Muscle layer of duodenum (tissue), 2 donors: ENCODE results near the gene CADM2.

ENCODE experiments used
- H3K27ac ChIP-seq: one replicate; pipeline ENCODE4 v1.7.0; 2013; ENCODE audit warnings: mild to moderate bottlenecking, low read length
- H3K27me3 ChIP-seq: one replicate; pipeline ENCODE4 v1.7.0; 2013; ENCODE audit warnings: low read depth, mild to moderate bottlenecking, control low read depth, low read length
- H3K36me3 ChIP-seq, 2 donors: one replicate each; pipeline ENCODE4 v1.7.0; 2013; ENCODE audit warnings: low read length in 2 of 2, control low read depth in 1 of 2, mild to moderate bottlenecking in 1 of 2; ENCODE audit not compliant: insufficient read depth in 2 of 2, control insufficient read depth in 1 of 2
- H3K4me1 ChIP-seq, 2 donors: one replicate each; pipeline ENCODE4 v1.7.0; 2013; ENCODE audit warnings: low read length in 2 of 2, mild to moderate bottlenecking in 2 of 2, control low read depth in 1 of 2, moderate library complexity in 1 of 2; ENCODE audit not compliant: insufficient read depth in 2 of 2, control insufficient read depth in 1 of 2
- H3K4me3 ChIP-seq, 2 donors: one replicate each; pipeline ENCODE4 v1.7.0; 2013; ENCODE audit warnings: low read length in 2 of 2, low read depth in 1 of 2, mild to moderate bottlenecking in 1 of 2
- H3K9me3 ChIP-seq, 2 donors: one replicate each; pipeline ENCODE4 v1.7.0; 2013; ENCODE audit warnings: low read length in 2 of 2, control low read depth in 1 of 2, mild to moderate bottlenecking in 1 of 2; ENCODE audit not compliant: control insufficient read depth in 1 of 2
- donor health status: healthy.

The CADM2 gene

DNA sequence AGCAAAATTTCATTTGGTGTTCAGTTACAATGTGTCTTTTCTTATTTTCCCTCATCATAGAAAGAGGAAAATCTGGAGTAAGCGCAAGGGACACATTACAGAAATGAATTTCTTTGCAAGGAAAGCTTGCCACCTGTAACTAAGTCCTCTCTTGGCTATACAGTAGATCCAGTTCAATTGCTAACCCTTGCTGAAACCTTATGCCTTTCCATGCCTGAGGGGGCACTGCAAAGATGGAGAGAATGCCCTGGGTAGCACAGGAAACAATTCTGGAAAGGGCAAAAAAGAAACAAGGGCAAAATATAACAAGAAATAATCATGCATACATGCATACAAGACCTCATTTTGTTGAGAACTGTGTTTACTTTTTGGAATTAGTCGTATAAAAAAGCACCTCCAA is 4.3 kb downstream of the CADM2 start:
- peaks cover 7% of the 10 kb centered on the region for H3K27me3 ChIP-seq
- H3K27ac ChIP-seq: no peak overlapping the region
- peaks cover 0 to 15% of the 10 kb centered on the region in 2 donors for H3K4me1 ChIP-seq
- no peak overlapping the region for H3K4me3 ChIP-seq
- no peaks in the 10 kb centered on the region for H3K36me3 ChIP-seq
- H3K9me3 ChIP-seq: no peaks in the 10 kb centered on the region

DNA sequence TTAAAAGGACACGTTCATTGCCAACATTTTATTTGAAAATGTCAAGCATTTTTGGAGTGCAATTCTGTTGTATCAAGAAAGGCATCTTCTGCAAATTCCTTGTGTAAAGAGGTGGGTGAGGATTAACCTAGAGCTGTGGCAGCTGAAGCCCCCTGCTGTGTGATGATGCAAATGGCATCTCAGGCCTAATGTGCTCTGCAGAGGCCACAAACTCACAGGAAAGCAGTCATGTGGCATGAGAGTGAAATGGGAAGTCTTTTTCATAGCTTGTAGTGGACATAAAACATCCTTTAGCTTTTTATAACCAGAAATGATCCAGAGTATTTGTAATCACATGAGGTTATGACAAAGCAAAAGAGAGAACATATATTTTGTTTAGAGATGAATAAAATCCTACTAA is 6.4 kb downstream of the CADM2 start:
- H3K9me3 ChIP-seq: no peaks in the 10 kb centered on the region
- H3K4me1 ChIP-seq: no peaks in the 10 kb centered on the region
- no peaks in the 10 kb centered on the region for H3K27me3 ChIP-seq
- no peaks in the 10 kb centered on the region for H3K36me3 ChIP-seq
- H3K27ac ChIP-seq: no peak overlapping the region
- no peak overlapping the region for H3K4me3 ChIP-seq

DNA sequence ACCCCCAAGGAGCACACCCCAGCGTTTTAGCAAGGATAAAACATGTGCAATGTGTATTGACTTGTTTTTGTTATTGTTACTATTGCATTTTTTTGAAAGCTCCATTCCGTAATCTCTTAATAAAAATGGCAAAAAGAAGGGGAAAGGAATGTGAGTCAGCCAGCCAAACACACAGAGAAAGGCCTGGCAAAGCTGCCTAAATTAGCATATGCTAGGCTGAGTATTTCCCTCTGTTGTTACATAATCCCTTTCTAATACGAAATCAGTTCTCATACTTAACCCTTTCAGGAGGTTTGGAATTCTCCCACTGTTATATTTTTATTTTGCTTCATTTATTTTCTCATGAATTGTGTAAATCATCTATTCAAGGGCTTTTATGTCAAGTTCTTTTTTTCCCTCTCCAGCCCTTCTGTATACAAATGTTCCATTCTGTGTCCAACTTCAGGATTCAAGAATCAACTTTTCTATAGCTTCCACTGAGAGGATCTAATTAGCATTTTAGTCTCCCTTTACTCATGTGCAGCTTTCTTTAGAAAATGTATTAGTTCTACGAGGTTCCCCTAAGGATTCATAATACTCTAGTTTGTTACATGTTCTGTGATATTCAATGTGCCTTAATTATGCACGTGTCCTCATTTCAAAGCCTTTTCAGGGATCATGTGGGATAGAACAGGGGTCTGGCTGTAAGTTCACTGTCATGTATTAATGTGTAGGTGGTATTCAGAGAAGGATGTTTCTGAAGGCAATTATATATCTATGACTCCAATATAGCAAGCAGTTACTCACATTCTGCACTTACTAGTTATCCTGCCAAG is 9.2 kb downstream of the CADM2 start:
- Histone ChIP-seq H3K4me1 (no peaks in the 10 kb centered on the region), H3K27me3 (no peaks in the 10 kb centered on the region), H3K27ac (no peak overlapping the region), H3K9me3 (no peaks in the 10 kb centered on the region), H3K4me3 (no peak overlapping the region), H3K36me3 (no peaks in the 10 kb centered on the region)

DNA sequence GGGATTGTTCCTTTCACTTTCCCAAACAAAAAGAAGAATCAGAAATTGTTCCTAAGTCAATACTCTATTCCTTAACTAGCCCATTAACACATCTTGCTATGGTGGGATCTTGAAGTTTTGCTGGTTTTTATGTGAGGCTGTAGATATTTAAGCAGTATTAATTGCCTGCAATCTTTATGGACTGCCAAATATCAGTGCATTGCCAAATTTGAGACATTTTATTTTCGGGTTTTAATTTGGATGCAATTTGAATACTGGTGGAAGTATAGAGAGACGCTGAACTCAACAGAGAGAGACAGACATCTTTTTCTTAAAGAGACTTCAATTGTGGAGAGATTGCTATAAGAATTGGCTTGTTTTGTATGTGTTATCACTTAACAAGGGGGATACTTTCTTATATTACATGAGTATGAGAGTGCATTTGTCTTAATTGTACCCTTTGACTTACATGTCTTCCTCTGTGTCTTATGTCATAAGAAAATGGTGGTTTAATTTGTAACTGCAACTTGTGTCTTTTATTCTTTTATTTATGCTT is 10.0 kb downstream of the CADM2 start:
- Histone ChIP-seq H3K4me3 (no peak overlapping the region), H3K27ac (no peak overlapping the region), H3K4me1 (no peaks in the 10 kb centered on the region), H3K9me3 (no peaks in the 10 kb centered on the region), H3K27me3 (no peaks in the 10 kb centered on the region), H3K36me3 (no peaks in the 10 kb centered on the region)

DNA sequence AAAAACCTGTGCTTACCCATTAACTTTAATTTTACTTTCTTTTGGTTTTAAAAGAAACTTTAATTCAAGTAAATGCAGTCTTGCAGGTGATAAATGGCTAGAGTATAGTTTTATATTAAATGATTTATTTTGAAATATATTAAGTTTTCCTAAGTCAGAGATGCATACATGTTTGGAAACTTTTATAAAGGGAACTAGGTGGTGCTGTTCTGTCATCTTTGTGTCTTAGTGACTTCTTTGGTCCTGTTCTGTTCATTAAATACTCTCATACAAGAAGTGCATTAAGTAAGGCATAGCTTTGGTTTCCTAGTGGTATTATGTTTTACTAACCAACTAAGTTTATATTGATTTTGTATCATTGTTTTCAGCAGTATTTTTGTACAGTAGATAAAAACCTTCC is 15.6 kb downstream of the CADM2 start:
- H3K27me3 ChIP-seq: no peaks in the 10 kb centered on the region
- H3K9me3 ChIP-seq: no peaks in the 10 kb centered on the region
- no peak overlapping the region for H3K4me3 ChIP-seq
- H3K4me1 ChIP-seq: no peaks in the 10 kb centered on the region
- no peak overlapping the region for H3K27ac ChIP-seq
- no peaks in the 10 kb centered on the region for H3K36me3 ChIP-seq

DNA sequence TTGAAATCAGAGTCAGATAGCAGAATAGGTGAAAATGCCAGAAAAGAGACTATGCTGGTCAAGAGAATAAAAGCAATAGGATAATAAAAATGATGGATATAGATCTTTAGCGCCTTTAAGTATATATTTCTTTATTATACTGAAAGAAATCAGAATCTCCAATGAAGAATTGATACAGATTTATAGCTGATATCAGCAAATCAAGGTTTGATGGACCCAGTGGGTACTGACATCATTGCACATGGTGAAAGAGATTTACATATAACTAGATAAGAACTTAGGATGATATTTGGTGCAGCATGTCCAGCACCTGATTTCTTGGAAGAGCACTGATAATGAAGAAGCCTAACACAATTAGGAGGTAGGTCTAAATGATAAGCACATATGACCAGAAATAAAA is 18.2 kb downstream of the CADM2 start:
- Histone ChIP-seq H3K4me3 (no peak overlapping the region), H3K9me3 (no peaks in the 10 kb centered on the region), H3K27ac (no peak overlapping the region), H3K4me1 (no peaks in the 10 kb centered on the region), H3K36me3 (no peaks in the 10 kb centered on the region), H3K27me3 (no peaks in the 10 kb centered on the region)

DNA sequence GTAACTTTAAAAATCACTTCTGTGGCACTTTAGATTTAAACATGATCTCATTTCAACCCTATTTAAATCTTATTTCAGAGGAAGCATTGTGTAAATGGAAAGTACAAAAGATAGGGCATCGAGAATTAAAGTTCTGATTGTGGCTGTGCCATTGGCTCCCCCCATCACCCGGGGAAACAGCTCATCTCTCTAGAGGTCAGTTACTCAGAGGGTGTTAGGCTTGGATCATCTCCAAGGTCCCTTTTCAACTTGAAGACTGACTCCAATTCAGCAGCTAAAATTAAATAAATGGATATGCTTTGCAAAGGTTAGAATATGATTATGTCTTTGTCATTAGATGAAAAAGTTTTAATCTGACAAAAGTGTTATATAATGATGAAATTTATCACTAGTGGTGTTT is 20.1 kb downstream of the CADM2 start:
- Histone ChIP-seq H3K9me3 (no peaks in the 10 kb centered on the region), H3K27me3 (no peaks in the 10 kb centered on the region), H3K27ac (no peak overlapping the region), H3K4me3 (no peak overlapping the region), H3K36me3 (no peaks in the 10 kb centered on the region), H3K4me1 (no peaks in the 10 kb centered on the region)

DNA sequence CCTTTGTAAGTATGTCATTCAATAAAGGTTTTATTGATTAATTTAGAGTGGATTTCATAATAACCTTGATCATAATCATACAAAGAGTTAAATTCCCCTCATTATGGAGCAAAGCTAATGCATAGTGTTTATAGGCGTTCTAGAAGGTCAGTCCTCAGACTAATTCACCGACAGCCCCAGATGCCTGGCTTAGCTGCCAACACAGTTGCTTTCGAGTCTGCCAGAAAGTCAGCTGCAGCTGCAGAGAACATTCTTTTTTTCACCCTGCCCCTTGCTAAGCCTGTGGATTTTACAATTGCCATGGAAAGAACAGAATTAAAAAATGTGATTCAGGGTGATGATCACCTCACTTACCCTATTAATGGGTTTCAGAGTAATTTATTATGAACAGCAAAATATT is 21.2 kb downstream of the CADM2 start:
- Histone ChIP-seq H3K36me3 (no peaks in the 10 kb centered on the region), H3K9me3 (no peaks in the 10 kb centered on the region), H3K4me1 (no peaks in the 10 kb centered on the region), H3K27ac (no peak overlapping the region), H3K4me3 (no peak overlapping the region), H3K27me3 (no peaks in the 10 kb centered on the region)

DNA sequence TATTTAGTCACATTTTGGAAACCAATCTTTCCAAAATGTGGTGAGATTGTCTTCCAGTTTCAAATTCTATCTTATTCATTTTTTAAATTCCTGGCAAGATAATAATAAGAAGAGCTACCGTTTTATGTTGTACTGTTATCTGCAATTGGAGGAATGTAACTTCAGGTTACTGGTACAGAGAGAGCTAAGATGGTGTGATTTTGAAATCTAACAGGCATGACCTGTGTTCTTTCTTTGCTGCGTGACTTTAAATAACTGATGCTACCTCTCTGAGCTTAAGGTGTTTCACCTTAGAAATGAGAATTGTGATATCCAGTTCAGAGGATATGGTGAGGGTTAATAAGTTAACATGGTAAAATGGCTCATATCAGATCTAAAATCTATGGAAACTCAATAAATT is 21.7 kb downstream of the CADM2 start:
- H3K4me1 ChIP-seq: no peaks in the 10 kb centered on the region
- H3K36me3 ChIP-seq: no peaks in the 10 kb centered on the region
- H3K4me3 ChIP-seq: no peak overlapping the region
- H3K9me3 ChIP-seq: no peaks in the 10 kb centered on the region
- no peaks in the 10 kb centered on the region for H3K27me3 ChIP-seq
- H3K27ac ChIP-seq: no peak overlapping the region

DNA sequence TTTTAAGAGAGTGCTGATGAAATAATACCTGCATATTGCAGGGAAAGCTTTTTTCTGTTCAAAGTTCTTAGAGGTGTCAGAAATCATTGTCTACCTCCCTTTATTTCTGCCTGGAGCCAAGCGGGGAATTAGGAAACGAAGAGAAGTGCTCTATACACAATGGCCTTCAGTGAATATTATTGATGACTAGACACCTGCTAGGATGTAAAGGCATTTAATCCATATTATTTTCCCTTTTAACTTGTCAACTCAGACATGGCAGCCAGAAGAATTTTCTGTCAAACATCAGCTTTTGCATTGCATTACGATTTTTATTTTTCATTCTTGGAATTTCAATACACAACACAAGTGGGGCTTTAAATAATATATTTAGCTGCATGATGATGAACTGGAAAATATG is 24.7 kb downstream of the CADM2 start:
- no peak overlapping the region for H3K4me3 ChIP-seq
- no peaks in the 10 kb centered on the region for H3K36me3 ChIP-seq
- no peak overlapping the region for H3K27ac ChIP-seq
- no peaks in the 10 kb centered on the region for H3K9me3 ChIP-seq
- no peaks in the 10 kb centered on the region for H3K27me3 ChIP-seq
- H3K4me1 ChIP-seq: no peaks in the 10 kb centered on the region

DNA sequence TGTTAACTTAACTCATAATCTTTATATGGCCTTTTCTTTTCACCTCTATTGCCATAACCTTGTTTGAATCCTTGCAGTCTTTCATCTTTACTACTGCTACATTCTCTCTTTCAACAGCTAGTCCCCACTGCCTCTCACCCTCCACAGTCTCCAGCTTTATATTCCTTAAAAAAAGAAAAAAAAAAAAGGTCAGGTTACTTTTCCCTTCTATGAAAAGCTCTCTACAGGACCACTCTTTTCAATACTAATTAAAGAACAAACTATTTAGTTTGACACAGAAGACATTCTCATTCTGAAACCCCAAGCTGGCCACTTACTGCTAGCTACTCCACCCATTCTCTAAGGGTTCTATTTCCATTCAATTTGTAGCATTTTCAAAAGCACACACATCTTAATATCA is 25.6 kb downstream of the CADM2 start:
- Histone ChIP-seq H3K4me3 (no peak overlapping the region), H3K27ac (no peak overlapping the region), H3K4me1 (no peaks in the 10 kb centered on the region), H3K36me3 (no peaks in the 10 kb centered on the region), H3K9me3 (no peaks in the 10 kb centered on the region), H3K27me3 (no peaks in the 10 kb centered on the region)

DNA sequence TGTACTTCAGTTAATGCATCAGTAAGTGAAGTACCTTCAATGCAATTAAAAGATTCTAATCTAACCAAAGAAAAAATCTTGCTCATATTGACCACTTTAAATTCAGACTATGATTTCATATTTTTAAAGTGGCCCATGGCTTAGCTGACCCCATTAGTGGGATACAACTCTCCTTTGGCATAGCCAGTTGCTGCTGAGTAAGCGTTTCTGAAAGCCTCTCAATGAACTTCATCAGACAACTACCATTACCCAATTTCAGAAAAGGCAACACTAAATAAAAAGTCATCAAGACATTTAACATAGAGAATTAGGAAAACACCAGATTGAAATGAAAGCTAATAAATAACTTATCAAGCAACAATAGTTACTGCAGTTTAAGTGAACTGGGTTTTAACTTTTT is 27.0 kb downstream of the CADM2 start:
- no peaks in the 10 kb centered on the region for H3K27me3 ChIP-seq
- no peaks in the 10 kb centered on the region for H3K9me3 ChIP-seq
- H3K4me3 ChIP-seq: no peak overlapping the region
- no peaks in the 10 kb centered on the region for H3K36me3 ChIP-seq
- no peaks in the 10 kb centered on the region for H3K4me1 ChIP-seq
- H3K27ac ChIP-seq: no peak overlapping the region
